Endothelial cell of umbilical vein (primary cell): ENCODE data around the gene WBP4. TPM values are rescaled to one million over a fixed set of nuclear protein-coding genes. Genes with fewer than 3 reads are reported as not detected.
A peak's percentile ranks its signal among the peaks of the same experiment; 100 is the strongest.

ENCODE experiments used
- BruUV-seq: library from RNA; stranded (reverse); fragments of 400-500 nt; replicated peaks from 2 replicates; lab custom pipeline; 2021; lab: Mats Ljungman, UMichigan
- CTCF ChIA-PET: fragments of 300-600, 350-600 bp; sonication (Branson Sonifier 250); formaldehyde crosslinking; loops from one replicate; lab custom pipeline; 2021; ENCODE audit warnings: antibody characterized with exemption, inconsistent platforms; lab: Charles Lee
- POLR2A ChIA-PET: fragments of 300-600, 350-600 bp; sonication (Branson Sonifier 250); formaldehyde crosslinking; loops from one replicate; lab custom pipeline; 2021; ENCODE audit warnings: antibody characterized with exemption, inconsistent platforms; lab: Charles Lee
- DNase-seq: peaks from one replicate; pipeline ENCODE4 v3.0.0-alpha.2; 2011; ENCODE audit warnings: low read depth, low spot score
- FAIRE-seq: peaks from 2 replicates; lab custom pipeline; 2011; peaks lifted over from hg19 to GRCh38; lab: Jason Lieb, UNC
- H2AFZ ChIP-seq: 2 replicates; pipeline ENCODE4 v1.6.0; 2012; ENCODE audit warnings: low read depth, low read length, control low read depth, inconsistent platforms
- H3K27ac ChIP-seq: 2 replicates; pipeline ENCODE4 v1.5.1; 2011; ENCODE audit warnings: low read depth, mild to moderate bottlenecking, control low read depth, low read length, moderate library complexity; ENCODE audit not compliant: insufficient read depth
- H3K27me3 ChIP-seq, 2 experiments: 2 replicates each; pipeline versions ENCODE4 v1.6.0 to v1.6.1; 2011; ENCODE audit warnings: low read length in 2 of 2, mixed read lengths in 1 of 2; ENCODE audit not compliant: control insufficient read depth in 2 of 2, insufficient read depth in 2 of 2
- H3K36me3 ChIP-seq, 2 experiments: 2 replicates in 1 of 2; 3 replicates in 1 of 2; pipeline ENCODE4 v1.5.1; 2011; ENCODE audit warnings: low read length in 2 of 2, mild to moderate bottlenecking in 1 of 2, moderate library complexity in 1 of 2; ENCODE audit not compliant: control insufficient read depth in 2 of 2, insufficient read depth in 2 of 2; ENCODE audit errors: extremely low read depth in 1 of 2
- H3K4me1 ChIP-seq: 3 replicates; pipeline ENCODE4 v1.5.1; 2011; ENCODE audit warnings: mild to moderate bottlenecking, low read length; ENCODE audit not compliant: control insufficient read depth, insufficient read depth; ENCODE audit errors: extremely low read depth
- H3K4me2 ChIP-seq: 2 replicates; pipeline ENCODE4 v1.6.1; 2011; ENCODE audit warnings: low read length, control low read depth, mixed read lengths; ENCODE audit not compliant: insufficient read depth
- H3K4me3 ChIP-seq, 3 experiments: fragments of 200-600 bp in 1 of 3; sonication (generic), shearing (Covaris generic) in 1 of 3; replicated peaks in 1 of 3; 2 replicates each; pipeline ENCODE4 v1.5.1; 2011 to 2016; ENCODE audit warnings: control low read depth in 3 of 3, low read length in 3 of 3, mild to moderate bottlenecking in 2 of 3, inconsistent platforms in 1 of 3, low read depth in 1 of 3, moderate library complexity in 1 of 3; ENCODE audit not compliant: insufficient read depth in 1 of 3
- H3K79me2 ChIP-seq: 2 replicates; pipeline ENCODE4 v1.6.0; 2012; ENCODE audit warnings: low read length, inconsistent platforms; ENCODE audit not compliant: control insufficient read depth, insufficient read depth
- H3K9ac ChIP-seq: replicated peaks from 2 replicates; pipeline ENCODE3; 2011; ENCODE audit warnings: low read length, control low read depth; ENCODE audit not compliant: insufficient read depth; ENCODE audit errors: extremely low read depth
- H3K9me1 ChIP-seq: replicated peaks from 3 replicates; pipeline ENCODE4 v1.6.0; 2011; ENCODE audit warnings: mild to moderate bottlenecking, low read length; ENCODE audit not compliant: control insufficient read depth, insufficient read depth; ENCODE audit errors: extremely low read depth
- H3K9me3 ChIP-seq: replicated peaks from 2 replicates; pipeline ENCODE4 v1.5.1; 2012; ENCODE audit warnings: low read length, inconsistent platforms; ENCODE audit not compliant: control insufficient read depth, insufficient read depth
- H4K20me1 ChIP-seq: replicated peaks from 2 replicates; pipeline ENCODE3; 2011; ENCODE audit warnings: mild to moderate bottlenecking, low read length; ENCODE audit not compliant: control insufficient read depth, insufficient read depth; ENCODE audit errors: extremely low read depth
- EZH2 ChIP-seq: IDR thresholded peaks from 2 replicates; pipeline ENCODE4 v1.6.1; 2012; ENCODE audit warnings: borderline replicate concordance, low read depth, mild to moderate bottlenecking, moderate library complexity, low read length, inconsistent platforms; ENCODE audit not compliant: severe bottlenecking
- FOS ChIP-seq: IDR thresholded peaks from 2 replicates; pipeline ENCODE4 v1.6.1; 2011; ENCODE audit warnings: mild to moderate bottlenecking, low read length, moderate library complexity, borderline replicate concordance; ENCODE audit not compliant: insufficient read depth
- GATA2 ChIP-seq: IDR thresholded peaks from 2 replicates; pipeline ENCODE4 v1.7.0; 2011; ENCODE audit warnings: low read depth, mild to moderate bottlenecking, moderate library complexity, mixed read lengths, low read length; ENCODE audit not compliant: insufficient read length, insufficient read depth
- JUN ChIP-seq: IDR thresholded peaks from 2 replicates; pipeline ENCODE4 v1.6.1; 2011; ENCODE audit warnings: borderline replicate concordance, low read depth; ENCODE audit not compliant: insufficient read length, insufficient read depth
- POLR2A ChIP-seq: IDR thresholded peaks from 2 replicates; pipeline ENCODE4 v1.6.1; 2012; ENCODE audit warnings: low read depth, mild to moderate bottlenecking, control low read depth, low read length
- dilution Hi-C: fragments of 300-500 bp; cut with MboI; formaldehyde crosslinking; loops from one replicate; pipeline ENCODE4 v1.15.0; 2019; ENCODE audit warnings: low sequenced_read_pairs; ENCODE audit not compliant: extremely low pct_ligation_motif_present
- intact Hi-C: fragments of 100-400 bp; cut with micrococcal nuclease; formaldehyde crosslinking; loops from one replicate; pipeline ENCODE4 v1.10.0; 2022
- polyA plus RNA-seq, 4 experiments: library from polyadenylated mRNA; depleted of rRNA in 3 of 4; stranded (reverse) in 3 of 4; unstranded in 1 of 4; fragments of >200 nt; gene quantifications; 2 replicates each; pipeline versions ENCODE4 v1.2.1 to v1.2.3, GENCODE V29; 2011 to 2012; ENCODE audit warnings: missing spikeins in 1 of 4
- total RNA-seq: library from RNA; stranded (reverse); gene quantifications from 2 replicates; pipeline ENCODE4 v1.2.3, GENCODE V29; 2021

The WBP4 gene
- total and polyA plus RNA-seq, 2 donors (not counting 3 experiments of a cell fraction or from before 2014, with no cell fraction given) = 4.3 to 14.8 TPM

DNA sequence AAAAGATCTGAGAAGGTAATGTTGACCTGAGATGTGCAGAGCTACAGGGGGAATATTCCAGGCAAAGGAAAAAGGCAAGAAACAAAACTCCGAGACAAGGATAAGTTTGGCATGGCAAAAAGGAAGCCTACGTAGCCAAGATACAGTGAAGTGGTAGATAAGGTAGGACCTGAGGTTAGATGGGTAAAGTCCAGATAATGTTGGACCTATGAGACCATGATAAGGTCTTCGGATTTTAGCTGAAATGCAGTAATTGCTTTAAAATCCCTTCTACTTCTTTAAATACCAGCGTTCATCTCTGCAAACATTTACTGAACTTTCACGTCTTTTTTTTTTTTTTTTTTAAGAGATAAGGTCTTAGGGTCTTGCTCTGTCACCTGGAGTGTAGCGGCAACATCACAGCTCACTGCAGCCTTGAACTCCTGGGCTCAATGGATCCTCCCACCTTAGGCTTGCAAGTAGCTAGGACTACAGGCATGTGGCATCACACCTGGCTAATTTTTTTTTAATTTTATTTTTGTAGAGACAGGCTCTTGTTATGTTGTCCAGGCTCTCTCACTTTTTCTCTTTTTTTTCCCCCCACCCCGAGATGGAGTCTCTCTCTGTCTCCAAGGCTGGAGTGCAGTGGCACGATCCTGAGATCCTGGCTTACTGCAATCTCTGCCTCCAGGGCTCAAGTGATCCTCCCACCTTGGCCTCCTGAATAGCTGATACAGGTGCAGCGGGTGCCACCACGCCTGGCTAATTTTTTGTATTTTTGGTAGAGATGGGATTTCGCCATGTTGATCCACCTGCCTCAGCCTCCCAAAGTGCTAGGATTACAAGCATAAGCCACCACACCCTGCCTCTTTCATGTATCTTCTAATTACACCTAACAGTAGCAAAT, 4.2 kb upstream of the WBP4 start:
- H3K9ac ChIP-seq = no peak overlapping the region
- ChIA-PET POLR2A (no interaction called here), CTCF (interaction anchor here (1.2 kb wide), 1 partner anchor 84 kb away, joined by 3 read pairs; no protein-coding TSS in a partner anchor)
- H3K9me3 ChIP-seq = no peaks in the 10 kb centered on the region
- no peak for TF ChIP-seq JUN
- DNase-seq (no peak), FAIRE-seq (no peak)
- H3K27me3 ChIP-seq = no peaks in the 10 kb centered on the region
- intact Hi-C loops (no loop called here), dilution Hi-C loops (no loop called here)
- H3K27ac ChIP-seq = no peak overlapping the region
- no peaks in the 10 kb centered on the region for H3K9me1 ChIP-seq
- no peak overlapping the region for H3K4me3 ChIP-seq
- no peak overlapping the region for H2AFZ ChIP-seq
- no peaks in the 10 kb centered on the region for H4K20me1 ChIP-seq
- no TSS peak for BruUV-seq
- H3K79me2 ChIP-seq = peaks cover 55% of the 10 kb centered on the region
- no peak overlapping the region for H3K4me2 ChIP-seq
- H3K36me3 ChIP-seq = no peaks in the 10 kb centered on the region
- H3K4me1 ChIP-seq = peaks cover 14% of the 10 kb centered on the region

GRCh38 chr13:41058295-41059070, 2.8 kb upstream of the WBP4 start:
- CTCF ChIA-PET = interaction anchor here (1.4 to 1.9 kb wide), 2 partner anchors 17 to 84 kb away, joined by 4 to 8 read pairs; no protein-coding TSS in a partner anchor

More at GRCh38 chr13:41058295-41059070, 2.8 kb upstream of the WBP4 start:
- Histone ChIP-seq H3K4me1 (peaks cover 27% of the 10 kb centered on the region), H3K4me2 (peak overlapping the region; percentile 94), H3K9me3 (no peaks in the 10 kb centered on the region), H4K20me1 (no peaks in the 10 kb centered on the region), H3K36me3 (no peaks in the 10 kb centered on the region), H3K27me3 (no peaks in the 10 kb centered on the region), H2AFZ (no peak overlapping the region), H3K9me1 (no peaks in the 10 kb centered on the region), H3K4me3 (peak overlapping the region in 2 of 3 experiments; percentile 56 to 96), H3K9ac (peak overlapping the region; percentile 93), H3K79me2 (peaks cover 67% of the 10 kb centered on the region), H3K27ac (no peak overlapping the region)
- no TSS peak for BruUV-seq
- TF ChIP-seq FOS = no peak
- no peak for TF ChIP-seq EZH2
- no peak for TF ChIP-seq GATA2
- no peak for TF ChIP-seq POLR2A
- POLR2A ChIA-PET = no interaction called here
- no peak for FAIRE-seq
- intact Hi-C loops (no loop called here), dilution Hi-C loops (no loop called here)
- DNase-seq = no peak
